ENCODE results near the gene NELFCD.
"Not testable (repeated sequence)": the region's sequence is repeated elsewhere in the genome, so short reads cannot be mapped to it uniquely, and the experiment has no call there.

The NELFCD gene

GRCh38 chr20:58982406-58983114 lies 1.5 kb downstream of the NELFCD start:
- DNase-seq (ENCODE audit: low read depth): peak; percentile 42
- H3K4me3 ChIP-seq (ENCODE audit: low read depth, low read length): peak overlapping the region; percentile 79
- TF ChIP-seq CTCF (IDR thresholded peaks at IDR 0.05; ENCODE audit: insufficient read depth, low read depth, low read length, missing control alignments): no peak

GRCh38 chr20:58983115-58983468 lies 2.0 kb downstream of the NELFCD start:
- DNase-seq (ENCODE audit: low read depth); H3K4me3 ChIP-seq (ENCODE audit: low read depth, low read length): not testable (repeated sequence)

GRCh38 chr20:58984691-58985090 lies 3.6 kb downstream of the NELFCD start:
- DNase-seq (ENCODE audit: low read depth): no peak
- no peak overlapping the region for H3K4me3 ChIP-seq (ENCODE audit: low read depth, low read length)
- no peak for TF ChIP-seq CTCF (IDR thresholded peaks at IDR 0.05; ENCODE audit: insufficient read depth, low read depth, low read length, missing control alignments)

GRCh38 chr20:58985656-58986055 lies 4.6 kb downstream of the NELFCD start:
- H3K4me3 ChIP-seq (ENCODE audit: low read depth, low read length): no peak overlapping the region
- no peak for TF ChIP-seq CTCF (IDR thresholded peaks at IDR 0.05; ENCODE audit: insufficient read depth, low read depth, low read length, missing control alignments)
- DNase-seq (ENCODE audit: low read depth): no peak

GRCh38 chr20:58986286-58986967 lies 5.4 kb downstream of the NELFCD start:
- H3K4me3 ChIP-seq (ENCODE audit: low read depth, low read length): no peak overlapping the region
- no peak for DNase-seq (ENCODE audit: low read depth)
- TF ChIP-seq CTCF (IDR thresholded peaks at IDR 0.05; ENCODE audit: insufficient read depth, low read depth, low read length, missing control alignments): no peak

- no peak overlapping the region for H3K4me3 ChIP-seq (ENCODE audit: low read depth, low read length)
- no peak for DNase-seq (ENCODE audit: low read depth)
Observed at GRCh38 chr20:58986968-58987517, 6.0 kb downstream of the NELFCD start.

More at GRCh38 chr20:58986968-58987517, 6.0 kb downstream of the NELFCD start:
- no peak for TF ChIP-seq CTCF (IDR thresholded peaks at IDR 0.05; ENCODE audit: insufficient read depth, low read depth, low read length, missing control alignments)
